ENCODE measurements around the gene LAMC2.

The LAMC2 gene

DNA sequence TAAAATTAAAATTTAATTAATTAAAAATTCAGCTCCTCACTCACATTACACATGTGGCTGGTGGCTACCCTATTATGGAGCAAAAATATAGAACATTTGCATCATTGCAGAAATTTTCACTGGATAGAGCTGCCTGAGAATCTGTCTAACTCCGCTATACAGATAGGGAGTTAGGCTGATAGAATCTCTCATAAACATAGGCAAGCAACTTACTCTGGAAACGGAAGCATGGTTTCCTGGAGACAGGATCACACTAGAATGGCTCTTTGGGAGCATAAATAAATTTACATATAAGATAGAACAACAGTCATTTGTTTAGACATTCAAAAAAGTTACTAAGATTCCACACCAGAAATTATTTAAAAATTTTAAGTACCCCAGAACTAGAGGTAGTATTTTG lies 12.2 kb upstream of the LAMC2 start:
- DNase-seq, result no peak

DNA sequence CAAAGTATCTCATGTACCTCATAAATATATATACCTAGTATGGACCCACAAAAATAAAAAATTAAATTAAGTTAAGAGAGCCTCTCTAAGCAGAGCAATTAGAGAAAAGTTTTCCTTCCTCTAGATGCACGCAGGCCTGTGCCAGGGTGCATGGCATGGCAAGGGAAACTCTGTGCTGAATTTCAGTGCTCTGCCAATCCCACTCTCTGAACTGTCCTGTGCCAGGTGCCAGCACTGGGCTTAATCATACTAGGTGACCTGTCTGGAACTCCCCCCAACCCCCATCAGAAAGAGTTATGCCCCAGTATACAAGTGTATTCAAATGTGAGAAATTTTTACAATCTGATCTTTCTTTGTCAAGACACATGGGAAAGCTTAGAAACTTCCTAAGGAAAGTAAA lies 10.4 kb upstream of the LAMC2 start:
- DNase-seq, result no peak

DNA sequence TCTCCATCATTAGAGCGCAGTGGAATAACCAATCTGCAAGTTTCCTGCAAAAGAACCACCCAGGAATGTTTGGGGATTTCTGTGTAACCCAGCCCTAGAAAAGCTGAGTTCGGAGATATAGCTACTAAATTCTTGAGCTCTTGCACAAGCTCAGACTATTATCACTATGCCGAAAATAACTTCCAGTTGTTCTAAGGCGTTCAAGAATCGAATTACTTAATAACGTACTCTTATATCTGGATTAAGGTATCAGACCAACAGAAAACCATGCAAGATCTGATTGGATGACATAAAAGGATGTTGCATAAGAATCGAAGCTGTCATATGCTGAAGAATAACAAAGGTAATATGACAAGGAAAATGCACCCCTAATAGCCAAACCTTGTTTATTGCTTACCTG lies 7.5 kb upstream of the LAMC2 start:
- DNase-seq, result no peak

DNA sequence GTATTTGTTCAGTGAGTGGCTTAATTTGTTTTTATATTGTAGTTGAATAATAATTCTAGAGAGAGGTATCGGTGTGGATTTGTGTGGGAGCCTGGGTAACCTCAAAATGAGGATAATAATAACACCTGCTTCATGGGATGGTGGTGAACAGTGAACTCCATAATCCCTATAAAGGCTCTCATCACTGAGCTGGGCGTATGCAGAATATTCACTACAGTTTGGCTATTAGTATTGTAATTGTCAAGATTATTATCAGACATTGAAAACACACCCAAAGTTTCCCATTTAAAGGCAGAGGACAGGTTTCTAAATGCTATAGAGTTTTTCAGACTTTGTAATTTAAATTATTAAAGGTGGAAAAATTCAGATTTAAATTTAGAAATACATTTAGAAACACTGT lies 7.0 kb upstream of the LAMC2 start:
- DNase-seq, result no peak

DNA sequence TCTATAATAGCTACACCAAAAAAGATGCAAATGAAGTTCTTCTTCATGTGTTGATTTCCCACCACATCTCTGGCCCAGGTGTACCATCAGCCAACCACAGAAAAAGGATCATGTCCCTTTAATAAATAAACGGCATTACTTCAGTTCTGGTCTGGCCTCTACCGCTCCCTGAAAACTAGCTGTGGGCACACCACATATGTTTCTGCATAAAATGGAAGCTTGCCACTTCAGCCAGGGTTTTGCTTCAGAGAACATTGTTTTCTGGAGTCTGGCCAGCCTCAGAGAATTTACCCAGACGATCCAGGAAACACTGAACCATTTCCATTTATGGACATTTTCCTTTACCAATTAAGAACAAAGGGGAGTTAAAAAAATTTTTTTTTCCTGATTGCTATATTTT lies 5.8 kb upstream of the LAMC2 start:
- no peak for DNase-seq

DNA sequence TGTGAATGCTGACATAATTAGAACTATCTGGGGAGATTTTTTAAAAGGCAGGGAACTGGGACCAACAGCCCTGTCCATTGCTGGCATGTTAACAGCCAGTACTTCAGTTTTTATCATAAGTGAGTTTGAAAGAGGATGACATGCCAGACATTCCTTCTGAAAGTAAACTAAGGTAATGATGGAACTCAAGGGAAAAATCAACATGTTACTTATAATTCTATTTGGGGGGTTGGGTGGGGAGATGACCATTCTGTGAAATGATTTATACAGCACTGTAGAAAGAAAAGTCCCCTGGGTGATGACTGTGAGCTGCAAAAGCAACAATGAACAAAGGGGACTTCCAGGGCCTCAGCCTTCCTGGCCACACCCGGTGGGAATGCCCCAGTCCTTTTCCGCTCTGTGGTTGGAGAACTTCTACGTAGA lies 5.4 kb upstream of the LAMC2 start:
- no peak for DNase-seq

DNA sequence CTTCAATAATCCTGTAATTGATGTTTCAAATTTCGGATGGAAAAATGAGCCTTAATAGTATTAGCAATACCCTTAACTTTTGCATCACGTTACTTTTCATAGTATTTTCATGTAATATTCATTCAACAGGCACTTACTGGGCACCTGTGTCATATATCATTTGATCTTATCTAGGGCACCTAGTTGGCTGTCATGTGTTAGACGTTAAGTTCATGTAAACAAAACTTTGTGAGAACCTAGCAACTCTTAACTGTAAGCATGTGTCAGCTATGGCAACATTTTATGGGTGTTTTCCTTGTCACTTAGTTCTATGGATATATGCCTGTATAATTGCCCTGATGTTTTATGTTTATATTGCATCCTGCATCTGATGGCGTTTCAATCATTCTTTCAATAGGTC lies 777 bp downstream of the LAMC2 start:
- no peak for DNase-seq

DNA sequence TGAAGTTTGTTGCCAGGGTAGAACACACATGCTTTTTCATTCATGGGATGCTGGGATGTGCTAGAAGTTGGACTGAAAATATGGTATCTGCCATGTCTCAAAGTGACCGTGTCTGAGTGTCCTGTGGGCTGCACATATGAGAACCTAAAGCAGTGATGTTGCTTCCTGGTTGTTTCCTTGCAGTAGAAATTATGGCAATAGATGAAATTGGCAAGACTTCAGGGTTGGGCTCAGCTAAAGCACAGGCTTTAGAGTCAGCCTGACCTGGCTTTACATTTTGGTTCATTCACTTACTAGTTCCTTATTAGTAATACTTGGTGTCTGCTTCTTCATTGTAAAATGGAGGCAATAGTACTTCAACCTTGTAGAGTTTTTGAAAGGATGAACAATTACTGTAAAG lies 2.2 kb downstream of the LAMC2 start:
- no peak for DNase-seq

DNA sequence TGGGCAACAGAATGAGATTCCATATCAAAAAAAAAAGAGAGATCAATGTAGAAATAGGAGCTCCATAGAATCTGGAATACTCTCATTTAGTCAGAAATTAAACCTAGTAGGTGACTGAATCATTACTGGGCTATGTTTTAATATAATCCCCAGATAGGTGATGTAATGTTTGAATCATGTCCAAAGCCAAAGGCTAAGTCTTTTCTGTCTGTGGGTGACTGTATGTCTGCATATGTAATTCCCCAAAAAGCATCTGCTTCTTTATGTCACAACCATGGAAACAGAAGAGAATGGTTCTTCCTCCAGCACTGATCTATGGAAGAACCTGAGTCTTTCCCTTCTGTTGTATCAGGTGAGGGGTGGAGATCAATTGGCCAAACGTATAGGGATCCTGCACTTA lies 5.8 kb downstream of the LAMC2 start:
- no peak for DNase-seq

DNA sequence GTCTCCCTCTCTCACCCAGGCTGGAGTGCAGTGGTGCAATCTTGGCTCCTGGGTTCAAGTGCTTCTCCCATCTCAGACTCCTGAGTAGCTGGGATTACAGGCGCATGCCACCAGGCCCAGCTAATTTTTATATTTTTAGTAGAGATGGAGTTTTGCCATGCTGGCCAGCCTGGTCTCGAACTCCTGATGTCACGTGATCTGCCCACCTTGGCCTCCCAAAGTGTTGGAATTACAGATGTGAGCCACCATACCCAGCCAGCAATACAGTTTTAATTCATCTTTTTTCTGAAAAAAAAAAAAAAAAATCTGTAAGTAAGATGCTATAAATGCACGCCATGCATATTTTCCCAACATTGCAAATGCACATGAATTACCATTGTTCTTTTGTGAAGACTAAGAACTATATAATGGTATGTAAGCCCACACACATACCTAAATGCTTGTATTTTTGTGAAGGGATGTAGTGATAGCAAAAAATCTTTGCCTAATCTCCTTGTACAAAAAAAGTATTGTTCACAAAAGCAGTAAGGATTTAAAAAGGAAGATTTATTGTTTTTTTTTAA lies 8.0 kb downstream of the LAMC2 start:
- no peak for DNase-seq

DNA sequence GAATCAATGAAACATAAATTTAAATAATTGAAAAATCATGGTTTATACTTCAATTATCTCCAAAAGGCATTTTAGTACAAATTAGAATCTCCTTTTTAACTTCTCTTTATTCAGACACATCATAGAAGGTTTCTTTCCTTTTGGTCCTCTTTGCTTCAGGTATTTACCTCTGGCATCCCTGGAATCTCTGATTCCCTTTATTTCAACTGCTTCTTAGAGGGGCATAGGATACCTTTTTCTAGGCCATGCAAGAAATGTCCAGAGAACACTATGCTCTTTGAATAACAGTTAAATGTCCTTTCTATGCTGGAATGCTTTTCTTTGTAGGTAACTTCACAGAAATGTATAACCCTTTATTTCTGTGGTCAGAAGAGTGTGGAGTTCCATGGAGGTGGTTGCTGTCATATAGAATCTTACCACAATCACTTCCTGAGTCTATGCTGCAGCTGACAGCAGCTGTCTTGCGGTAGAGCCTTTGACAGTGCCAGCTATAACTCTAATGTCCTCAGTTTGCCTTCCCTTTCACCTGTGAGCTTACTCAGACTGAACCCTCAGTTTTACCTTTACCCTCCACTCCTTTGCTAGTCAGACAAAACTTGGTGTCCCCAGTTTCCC lies 8.6 kb downstream of the LAMC2 start:
- DNase-seq, result peak; percentile 21

DNA sequence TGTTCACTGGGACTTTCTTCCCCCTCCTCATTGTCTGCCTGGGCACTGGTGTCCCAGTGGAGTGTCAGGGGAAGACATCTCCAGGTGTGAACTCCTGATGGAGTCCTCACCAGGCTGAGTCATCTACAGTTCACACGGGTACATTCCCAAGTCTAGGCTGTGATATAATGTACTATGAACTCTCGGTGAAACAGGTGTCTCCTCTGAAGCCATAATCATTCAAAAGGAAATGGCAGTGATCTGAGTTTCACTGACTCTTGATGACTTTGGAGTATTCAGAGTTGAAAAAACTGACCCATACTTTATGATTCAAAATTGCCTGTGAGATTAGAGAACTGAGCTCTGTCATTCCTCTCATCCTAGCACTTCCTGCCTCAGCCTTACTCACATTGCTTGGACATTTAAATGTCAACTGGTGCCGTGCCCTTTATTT lies 9.1 kb downstream of the LAMC2 start:
- DNase-seq, result no peak

DNA sequence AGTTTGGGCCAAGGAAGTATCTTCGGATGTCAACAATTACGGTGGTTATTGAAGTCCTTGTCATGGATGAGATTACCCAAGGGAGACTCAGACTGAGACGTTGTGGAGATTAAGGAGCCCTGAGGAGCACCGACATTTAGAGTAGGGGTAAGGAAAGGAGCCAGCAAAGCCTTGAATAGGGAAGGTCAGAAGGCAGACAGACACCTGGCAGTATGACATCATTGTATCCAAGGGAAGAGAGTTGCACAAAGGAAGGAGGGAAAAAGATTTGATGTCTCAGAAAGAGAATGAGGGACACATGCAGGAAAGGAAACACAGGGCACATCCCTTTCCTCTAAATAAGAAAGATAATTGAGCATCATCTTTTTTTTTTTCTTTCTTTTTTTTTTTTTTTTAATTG lies 11.7 kb downstream of the LAMC2 start:
- no peak for DNase-seq

DNA sequence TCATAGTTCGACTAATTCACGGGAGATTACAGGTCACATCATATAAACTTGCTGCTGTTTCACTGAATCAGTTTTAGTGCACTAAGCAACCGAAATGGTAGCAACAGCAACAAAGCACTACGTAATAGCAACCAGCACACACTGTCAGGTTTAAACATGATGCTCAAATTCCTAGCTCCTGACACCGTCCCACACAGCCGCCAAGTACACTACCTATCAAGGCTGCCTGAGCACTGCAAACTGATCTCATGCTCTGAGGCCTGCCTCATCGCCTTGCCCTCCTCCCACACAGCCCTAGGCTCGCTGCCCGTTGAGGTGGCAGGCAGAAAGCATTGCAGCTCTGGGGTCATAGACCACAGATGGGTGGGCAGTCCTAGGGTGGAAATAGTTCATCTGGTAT lies 12.4 kb downstream of the LAMC2 start:
- DNase-seq, result no peak

DNA sequence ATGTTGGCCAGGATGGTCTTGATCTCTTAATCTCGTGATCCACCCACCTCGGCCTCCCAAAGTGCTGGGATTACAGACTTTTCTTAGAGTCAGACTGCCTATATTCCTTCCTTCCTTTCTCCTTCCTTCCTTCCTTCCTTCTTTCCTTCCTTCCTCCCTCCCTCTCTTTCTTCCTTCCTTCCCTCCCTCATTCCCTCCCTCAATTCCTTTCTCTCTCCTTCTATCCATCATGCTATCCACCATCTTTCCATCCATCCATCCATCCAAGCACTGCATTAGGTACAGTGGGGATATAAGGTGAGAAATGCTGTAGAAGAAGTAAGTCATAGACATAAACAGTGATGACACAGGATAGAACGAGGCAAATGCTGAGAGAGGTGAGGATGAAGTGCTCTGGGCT lies 13.2 kb downstream of the LAMC2 start:
- DNase-seq, result no peak

DNA sequence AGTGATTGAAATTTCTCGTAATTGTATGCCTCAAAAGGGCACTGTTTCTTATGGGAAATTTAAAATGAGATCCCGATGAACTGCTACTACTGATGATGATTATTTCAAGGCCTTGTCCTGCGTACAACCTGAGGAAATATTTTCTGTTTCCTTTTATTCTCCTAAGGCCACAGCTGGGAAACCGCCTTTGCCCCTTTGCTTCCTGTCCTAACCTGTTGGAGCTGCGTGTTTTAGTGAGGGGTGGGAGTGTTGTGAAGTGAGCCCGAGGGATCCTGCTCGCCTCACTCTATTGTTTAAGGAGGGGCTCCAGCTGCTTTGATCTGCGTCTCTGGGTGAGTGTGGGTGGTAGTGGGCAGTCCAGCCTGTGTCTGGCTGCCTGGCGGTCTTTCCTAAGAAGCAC lies 14.4 kb downstream of the LAMC2 start:
- no peak for DNase-seq

DNA sequence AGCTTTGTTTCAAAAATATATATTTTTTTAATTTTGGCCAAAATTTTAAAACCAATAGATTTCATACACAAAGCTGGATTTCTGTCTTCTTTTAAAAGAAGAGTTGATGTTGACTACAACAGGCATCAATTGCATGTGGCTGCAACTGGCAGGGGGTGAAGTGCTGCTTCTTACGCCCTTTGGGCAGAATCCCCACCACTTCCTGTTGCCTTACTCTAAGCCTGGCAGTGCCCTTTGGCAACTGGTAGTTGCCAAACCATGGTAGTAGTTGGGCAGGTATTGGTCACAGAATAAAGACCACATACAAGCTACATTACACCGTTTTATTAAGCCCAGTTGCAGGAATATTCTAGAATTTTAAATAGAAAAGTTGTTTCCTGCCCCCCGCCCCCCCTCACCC lies 17.0 kb downstream of the LAMC2 start:
- no peak for DNase-seq

DNA sequence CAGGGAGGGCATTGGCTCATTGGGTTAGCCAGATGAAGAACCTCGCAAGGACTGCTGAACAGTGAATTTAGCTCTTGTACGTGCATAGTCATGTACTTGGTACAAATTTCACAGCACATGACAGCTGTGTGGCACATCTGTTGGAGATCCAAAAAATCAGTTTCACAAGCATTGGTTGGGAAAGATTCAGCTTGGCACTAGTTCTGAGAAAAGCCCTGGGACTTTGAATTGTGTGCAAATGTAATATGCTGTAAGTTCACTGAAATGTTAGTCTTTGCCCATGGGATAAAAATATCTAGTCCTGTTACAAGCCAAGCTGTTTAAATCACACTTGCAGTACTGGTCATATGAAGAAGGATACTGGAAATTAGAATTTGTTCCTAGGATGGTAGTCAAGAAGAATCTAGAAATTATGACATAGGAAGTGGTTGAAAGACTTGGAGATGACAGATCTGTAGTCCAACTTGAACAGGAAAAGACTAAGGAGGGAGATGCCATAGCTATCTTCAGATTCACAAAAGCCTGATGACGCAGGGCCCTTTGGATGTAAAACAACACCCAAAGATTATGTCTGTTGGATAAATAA lies 19.2 kb downstream of the LAMC2 start:
- no peak for DNase-seq

DNA sequence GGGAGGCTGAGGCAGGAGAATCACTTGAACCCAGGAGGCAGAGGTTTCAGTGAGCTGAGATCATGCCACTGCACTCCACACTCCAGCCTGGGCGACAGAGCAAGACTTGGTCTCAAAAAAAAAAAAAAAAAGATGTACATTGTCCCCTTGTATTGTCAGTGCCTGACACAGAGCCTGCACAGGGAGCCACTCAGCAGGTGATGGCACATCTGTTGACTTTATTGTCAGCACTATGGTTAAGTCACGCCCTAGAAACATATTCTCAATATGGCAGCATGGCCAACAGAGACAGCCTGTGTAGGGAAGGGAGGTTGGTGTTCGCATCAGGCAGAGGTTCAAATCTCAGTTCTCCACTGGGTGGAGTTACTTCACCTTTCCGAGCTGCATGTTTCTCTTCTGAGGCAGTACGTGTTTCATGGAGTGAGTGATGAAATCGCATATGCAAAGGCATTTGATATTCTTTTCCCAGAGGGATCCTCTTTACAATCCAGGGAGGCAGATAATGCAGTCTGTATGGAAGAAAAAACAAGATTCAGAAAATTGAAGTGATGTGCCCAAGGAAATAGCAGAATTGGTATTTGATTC lies 20.6 kb downstream of the LAMC2 start:
- no peak for DNase-seq

DNA sequence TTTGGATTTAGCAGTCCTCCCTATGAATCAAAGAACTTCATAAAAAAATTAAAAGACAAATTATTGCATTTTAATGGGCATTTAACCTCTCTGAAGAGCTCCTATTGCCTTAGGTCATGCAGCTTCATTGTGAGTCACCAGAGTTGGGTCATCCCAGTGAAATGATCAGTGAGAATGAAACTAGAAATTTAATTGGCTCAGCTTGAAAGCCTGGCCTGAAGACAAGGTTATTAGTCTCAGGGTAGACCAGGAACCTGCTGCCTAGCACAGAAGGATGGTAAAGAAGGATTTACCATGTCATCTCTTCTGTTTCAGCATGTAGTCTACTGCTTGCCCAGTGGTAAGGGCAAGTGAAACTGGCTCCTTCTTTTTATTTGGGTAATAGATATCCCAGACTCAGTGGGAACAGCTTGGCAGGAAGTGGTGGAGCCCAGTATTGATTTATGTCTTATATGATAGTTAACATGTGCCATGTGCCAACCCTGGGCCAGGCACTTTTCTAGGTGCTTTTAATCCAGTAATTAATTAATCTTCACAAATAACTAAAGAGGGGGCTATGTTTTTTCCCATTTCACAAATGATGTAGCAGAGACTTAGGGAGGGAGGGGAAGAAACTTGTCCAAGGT lies 23.6 kb downstream of the LAMC2 start:
- DNase-seq, result no peak

DNA sequence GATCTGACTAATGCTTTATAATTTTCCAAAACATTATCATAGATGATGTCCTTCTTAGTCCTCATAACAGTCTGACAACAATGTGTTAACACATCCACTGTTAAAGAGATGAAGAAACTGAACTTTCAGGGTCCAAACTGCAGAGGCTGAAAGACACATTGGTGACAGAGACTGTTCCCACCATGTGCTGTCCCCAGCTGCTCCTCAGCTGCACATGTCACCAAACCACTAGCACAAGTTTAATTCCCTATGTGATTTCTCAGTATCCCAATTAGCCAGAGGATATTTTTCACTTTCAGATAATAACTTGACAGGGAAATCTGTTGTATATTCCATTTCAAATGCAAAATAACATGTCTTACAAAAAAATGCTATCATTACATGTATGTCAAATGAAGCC lies 24.6 kb downstream of the LAMC2 start:
- no peak for DNase-seq

DNA sequence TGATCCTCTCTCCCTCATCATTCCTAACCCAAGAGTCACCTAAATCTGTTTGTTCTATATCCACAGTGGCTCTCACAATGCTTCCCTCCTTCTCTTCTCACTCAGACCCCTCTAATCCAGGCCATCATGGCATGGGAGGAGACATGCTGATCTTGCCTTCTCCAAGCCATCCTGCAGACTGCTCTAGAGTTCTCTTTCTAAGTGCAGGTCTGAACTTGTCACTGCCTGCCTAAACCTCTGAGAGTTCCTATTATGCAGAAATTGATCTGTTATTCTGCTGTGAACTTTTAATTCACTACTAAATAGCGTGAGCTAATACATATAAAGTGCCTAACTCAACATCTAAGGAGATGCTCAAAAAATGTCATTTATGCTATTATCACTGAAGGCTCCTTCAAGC lies 26.8 kb downstream of the LAMC2 start:
- DNase-seq, result no peak

DNA sequence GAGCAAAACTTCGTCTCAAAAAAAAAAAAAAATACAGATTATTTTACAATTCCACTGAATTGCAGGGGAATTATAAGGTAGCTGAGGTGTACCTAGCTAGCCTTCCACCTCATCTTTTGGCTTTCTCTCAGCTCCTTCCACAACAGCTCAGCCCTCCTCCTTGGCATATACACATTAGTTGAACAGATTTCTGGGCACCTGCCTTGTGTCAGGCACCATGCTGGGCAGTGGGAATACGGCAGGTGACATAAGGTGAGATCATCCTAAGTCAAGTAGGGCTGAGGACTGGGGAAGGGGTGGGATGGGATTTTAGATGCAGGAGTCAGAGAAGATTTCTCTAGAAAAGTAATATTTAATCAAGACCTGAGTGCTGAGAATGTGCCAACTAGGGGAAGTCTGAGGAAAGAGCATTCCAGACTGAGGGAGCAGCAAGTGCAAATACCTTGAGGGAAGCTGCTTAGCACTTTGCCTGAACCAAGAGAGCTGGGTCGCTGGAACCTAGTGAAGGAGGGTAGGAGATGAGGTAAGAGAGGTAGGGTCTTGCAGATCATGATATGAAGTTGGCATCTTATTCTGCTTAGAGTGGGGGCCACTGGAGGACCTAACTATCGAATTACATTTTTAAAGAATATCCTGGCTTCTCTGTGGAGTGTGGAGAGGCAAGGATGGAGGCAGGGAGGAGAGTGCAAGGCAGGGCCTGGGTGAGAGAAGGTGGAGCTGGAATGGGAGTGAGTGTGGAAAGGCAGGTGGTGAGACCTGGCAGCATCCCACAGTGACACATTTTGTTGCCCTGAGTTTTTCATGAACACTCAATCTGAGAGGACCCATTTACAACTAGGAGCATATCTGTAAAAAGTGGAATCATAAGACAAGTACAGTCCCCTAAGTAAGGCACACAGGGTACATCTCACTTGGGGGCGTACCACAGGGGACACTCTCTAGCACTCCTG lies 28.2 kb downstream of the LAMC2 start:
- no peak for DNase-seq

Measured in hematopoietic multipotent progenitor cell treated with erythropoietin and hydrocortisone succinate and interleukin-3 and kit ligand, for 4 days (in vitro differentiated cells).